HG03378 (cell line): ENCODE results near the gene ABCF2.

Source experiments
- ATAC-seq: cut with Tn5 transposase; IDR thresholded peaks from one replicate; pipeline ENCODE4 v1.9.1; 2021; ENCODE audit warnings: mild to moderate bottlenecking, moderate library complexity; ENCODE audit not compliant: unreplicated experiment

The ABCF2 gene

DNA sequence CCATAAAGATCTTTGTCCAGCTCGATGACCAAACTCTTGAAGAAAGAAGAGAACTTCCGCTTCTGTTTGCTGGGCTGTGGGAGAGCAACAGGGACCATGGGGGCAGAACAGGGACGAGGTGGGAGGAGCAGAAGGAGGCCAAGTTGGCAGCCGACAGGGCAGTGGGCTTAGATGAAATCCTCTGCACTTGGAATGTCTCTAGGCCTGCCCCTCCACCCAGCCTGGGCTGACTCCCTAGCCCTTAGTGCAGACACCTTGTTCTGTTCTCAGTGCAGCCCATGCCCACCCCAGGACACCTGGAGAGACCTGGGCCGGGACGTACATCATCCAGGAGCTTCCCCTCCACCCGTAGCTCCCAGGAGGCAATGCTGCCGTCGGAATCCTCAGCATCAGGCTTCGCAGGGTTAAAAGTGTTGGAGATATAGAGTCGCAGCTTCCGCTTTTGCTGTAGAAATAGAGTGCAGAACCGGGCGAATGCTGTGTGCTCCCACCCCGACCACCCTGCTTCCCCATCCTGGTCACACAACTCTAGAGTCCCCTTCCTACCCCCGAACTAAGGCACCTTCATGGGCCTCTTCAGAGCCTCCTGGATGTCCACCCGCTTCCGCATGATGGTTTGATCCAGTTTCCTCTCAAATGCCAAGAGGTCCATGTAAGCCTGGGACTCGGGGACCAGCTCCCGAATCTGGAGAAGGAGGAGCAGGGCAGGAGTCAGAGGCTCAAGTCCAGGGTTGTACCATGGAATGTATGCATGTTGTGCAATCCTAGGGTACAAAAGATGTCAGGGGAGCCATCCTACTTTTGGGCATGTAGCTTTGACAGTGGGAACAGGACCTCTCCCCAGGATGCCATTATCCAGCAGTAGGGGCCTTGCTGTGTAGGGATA, 15.4 kb upstream of the ABCF2 start:
- ATAC-seq: no peak

DNA sequence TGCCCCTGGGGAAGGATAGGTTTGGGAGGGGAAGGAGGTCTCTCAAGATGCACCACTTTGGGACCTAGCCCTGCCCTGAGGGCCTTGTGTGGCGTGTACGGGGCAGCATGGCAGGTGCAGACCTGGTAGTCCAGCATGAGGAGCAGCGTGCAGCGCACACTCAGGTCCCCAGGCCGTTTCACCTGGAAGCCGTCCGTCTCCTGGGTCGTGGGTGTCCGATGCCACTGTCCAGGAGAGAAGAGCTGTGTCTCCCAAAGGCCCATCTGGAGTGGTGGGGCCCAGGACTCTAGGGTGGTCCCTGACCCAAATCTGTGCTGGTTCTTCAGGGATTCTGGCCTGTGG, 14.7 kb upstream of the ABCF2 start:
- ATAC-seq: no peak

DNA sequence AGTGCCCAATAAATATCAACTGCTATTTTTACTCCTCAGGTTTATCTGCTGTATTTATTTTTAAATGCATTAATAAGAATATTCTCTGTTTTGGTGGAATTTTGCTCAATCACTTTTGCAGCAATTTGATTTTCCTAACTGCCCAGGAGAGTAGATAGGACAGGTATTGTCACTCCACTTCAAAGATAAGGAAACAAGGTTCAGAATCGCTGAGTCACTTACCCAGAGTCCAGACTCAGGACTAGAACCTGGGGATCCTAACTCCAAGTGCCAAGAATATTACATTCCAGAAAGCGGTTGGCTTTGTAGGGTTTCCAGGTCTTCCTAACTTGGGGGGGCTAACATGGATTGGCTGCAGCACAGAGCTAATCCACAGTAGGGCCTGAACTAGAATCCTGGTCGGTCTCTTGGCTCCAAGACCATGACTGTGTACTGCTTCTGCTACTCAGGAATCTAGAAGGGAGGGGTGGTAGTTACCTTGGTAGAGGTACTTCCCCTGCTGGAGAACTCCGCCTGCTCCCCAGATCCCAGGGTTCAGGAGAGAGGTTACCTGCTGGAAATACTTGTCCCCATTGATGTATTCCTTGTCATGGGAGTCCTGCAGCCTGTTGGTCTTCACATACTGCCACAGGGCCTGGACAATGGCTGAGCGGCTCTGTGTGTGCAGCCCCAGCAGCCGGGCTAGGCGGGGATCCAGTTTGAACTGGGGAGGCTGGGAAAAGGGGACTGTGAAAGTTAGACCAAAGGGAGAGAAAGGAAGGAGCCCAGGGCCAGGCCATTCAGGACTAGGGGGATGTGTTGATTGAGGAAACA, 14.1 kb upstream of the ABCF2 start:
- ATAC-seq: no peak

GRCh38 chr7:151240536-151240935, 13.5 kb upstream of the ABCF2 start:
- ATAC-seq: no peak

- ATAC-seq: no peak
Measured at GRCh38 chr7:151239837-151240459, 12.9 kb upstream of the ABCF2 start.

DNA sequence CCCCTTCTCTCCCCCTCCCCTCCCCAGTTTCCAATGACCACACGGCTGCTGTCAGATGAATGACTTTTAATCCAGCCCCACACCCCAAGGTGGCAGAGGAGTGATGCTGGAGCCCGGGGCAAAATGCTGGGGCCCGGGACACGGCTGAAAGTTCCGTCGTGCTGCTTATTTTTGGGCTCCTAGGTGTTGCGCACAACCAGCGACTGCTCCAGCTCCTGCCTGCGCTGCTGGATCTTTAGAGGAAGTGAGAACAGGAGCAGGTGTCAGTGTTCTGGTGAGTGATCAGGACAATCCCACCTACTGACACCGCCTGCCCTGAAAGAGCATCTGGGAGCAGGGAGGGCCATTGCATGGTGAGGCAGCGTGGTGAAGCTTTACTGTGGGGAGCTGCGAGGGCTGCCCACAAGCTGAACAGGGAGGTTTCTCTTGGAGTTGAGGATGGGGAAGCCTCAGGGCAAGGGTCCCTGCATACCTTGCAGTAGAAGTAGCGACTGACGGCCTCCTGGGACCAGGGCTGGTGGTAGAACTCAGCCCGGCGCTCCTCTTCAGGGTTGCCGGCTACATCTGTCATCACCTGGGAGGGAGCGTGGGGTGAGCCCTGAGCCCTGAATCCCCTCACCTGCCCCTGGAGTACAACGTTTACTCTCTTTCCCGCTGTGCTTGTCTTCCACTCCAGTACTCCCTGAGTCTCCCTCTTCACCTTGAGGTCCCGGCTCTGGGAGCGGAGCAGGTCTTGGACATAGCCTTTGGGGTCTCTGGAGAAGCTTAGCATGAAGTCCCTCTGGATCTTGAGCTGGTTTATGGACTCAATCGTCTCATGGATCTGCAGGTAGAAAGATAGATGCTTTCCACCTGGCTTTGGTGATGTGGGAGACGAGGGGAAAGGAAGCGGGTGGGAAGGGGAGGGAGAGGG, 12.2 kb upstream of the ABCF2 start:
- ATAC-seq: no peak

DNA sequence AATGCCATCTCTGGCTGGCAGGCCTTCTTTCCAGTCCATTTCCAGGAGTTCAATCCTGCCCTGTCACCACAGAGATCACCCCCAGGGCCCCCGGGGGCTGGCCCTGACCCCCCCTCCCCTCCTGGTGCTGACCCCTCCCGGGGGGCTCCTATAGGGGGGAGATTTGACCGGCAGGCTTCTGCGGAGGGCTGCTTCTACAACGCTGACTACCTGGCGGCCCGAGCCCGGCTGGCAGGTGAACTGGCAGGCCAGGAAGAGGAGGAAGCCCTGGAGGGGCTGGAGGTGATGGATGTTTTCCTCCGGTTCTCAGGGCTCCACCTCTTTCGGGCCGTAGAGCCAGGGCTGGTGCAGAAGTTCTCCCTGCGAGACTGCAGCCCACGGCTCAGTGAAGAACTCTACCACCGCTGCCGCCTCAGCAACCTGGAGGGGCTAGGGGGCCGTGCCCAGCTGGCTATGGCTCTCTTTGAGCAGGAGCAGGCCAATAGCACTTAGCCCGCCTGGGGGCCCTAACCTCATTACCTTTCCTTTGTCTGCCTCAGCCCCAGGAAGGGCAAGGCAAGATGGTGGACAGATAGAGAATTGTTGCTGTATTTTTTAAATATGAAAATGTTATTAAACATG, 11.3 kb upstream of the ABCF2 start:
- ATAC-seq: no peak

- no peak for ATAC-seq
Measured at GRCh38 chr7:151237244-151238189, 10.5 kb upstream of the ABCF2 start.

GRCh38 chr7:151236406-151236805, 9.4 kb upstream of the ABCF2 start:
- no peak for ATAC-seq

DNA sequence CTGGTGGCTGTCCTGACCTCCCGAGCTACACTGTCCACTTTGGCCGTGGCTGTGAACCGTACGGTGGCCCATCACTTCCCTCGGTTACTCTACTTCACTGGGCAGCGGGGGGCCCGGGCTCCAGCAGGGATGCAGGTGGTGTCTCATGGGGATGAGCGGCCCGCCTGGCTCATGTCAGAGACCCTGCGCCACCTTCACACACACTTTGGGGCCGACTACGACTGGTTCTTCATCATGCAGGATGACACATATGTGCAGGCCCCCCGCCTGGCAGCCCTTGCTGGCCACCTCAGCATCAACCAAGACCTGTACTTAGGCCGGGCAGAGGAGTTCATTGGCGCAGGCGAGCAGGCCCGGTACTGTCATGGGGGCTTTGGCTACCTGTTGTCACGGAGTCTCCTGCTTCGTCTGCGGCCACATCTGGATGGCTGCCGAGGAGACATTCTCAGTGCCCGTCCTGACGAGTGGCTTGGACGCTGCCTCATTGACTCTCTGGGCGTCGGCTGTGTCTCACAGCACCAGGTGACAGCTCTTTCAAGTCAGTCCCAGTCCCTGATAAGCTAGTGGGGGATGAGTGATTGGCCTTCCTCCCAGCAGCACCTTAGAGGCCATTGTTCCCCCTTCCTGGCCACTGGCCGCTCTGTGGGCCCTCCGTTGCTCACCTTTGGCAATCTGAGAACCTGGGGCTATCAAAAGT, 8.2 kb upstream of the ABCF2 start:
- no peak for ATAC-seq

GRCh38 chr7:151233804-151234203, 6.8 kb upstream of the ABCF2 start:
- ATAC-seq: no peak

DNA sequence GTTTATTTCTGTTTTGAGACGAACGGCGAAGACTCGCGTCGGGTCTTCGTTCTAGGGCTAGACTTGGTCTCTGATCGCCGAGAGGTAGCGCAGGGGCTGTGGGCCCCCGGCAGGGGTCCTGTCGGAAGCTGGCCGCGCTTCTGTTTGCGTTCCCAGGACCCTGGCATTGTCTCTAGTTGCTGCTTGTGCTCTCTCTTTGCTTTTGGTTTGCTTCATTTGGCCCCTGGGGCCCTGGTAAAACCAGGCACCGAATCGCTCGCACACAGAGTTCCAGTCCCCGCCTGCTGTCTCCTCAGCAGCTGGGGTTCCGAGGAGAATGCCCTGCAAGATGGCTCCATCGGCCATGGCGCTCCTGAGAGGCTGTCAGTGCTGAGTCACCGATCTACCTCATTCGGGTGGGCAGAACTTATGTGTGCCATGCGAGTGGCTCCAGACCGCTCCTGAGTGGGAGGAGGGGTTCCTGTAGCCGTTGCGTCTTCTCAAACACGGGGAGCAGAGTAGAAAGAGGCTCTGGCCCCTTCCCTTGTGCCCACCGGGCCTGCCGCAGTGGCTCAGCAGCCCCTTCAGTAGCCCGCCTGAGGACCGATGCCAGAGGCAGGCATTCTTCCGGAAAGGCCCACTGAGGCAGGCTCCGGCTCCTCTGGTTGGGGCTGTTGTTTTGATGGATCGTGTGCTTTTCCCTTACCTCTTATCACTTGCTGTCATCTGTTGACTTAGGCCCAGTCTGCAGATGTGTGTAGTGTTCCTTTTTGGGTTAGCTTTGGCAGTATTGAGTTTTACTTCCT, 6.1 kb upstream of the ABCF2 start:
- ATAC-seq: peak; percentile 45

DNA sequence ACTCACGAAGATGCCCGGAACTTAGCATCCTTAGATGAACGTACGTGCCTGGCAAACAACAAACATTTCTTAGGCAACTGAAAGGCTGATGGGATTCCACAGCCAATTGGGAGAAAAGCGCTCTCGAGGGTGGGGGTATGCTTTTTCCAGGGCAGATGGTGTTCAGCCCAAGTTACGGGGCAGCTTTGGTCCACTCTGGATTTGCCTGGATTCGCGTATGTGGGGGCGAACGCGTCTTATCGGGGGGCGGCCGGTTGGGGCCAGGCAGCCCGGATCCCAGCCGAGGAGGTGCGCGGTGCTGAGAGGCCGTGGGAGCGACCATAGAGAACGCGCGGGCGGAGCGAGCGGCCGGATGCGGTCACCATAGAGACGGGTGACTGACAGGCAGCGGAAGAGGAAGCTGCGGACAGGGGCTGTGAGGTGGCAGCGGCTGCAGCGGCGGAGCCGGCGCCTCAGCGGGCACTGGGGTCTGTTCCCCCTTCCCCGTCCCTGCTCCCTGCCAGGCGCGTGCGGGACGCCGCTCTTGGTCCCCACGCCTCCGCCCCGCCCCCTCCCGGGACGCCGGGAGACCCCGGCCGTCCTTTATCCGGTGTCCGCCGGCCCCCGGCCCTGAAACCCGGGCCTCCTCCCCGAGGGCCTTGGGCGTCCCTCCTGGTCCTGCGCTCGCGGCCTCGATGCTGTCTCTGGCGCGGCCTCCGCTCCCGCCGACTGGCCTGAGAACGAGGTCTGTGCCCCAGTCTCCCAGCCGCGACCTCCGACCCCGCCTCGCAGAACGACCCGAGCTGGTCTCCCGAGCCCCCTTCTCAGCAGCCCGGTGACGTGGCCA, 5.3 kb upstream of the ABCF2 start, which contains the start of gene CHPF2:
Gene CHPF2 (plus strand): TSS at position 393 of the 826 bp plus-strand sequence. CDS start 1,529 bp downstream, outside the sequence.
- peak; percentile 86 for ATAC-seq

GRCh38 chr7:151231080-151231479, 4.1 kb upstream of the ABCF2 start:
- ATAC-seq: no peak

GRCh38 chr7:151229249-151229648, 2.2 kb upstream of the ABCF2 start:
- ATAC-seq: no peak

DNA sequence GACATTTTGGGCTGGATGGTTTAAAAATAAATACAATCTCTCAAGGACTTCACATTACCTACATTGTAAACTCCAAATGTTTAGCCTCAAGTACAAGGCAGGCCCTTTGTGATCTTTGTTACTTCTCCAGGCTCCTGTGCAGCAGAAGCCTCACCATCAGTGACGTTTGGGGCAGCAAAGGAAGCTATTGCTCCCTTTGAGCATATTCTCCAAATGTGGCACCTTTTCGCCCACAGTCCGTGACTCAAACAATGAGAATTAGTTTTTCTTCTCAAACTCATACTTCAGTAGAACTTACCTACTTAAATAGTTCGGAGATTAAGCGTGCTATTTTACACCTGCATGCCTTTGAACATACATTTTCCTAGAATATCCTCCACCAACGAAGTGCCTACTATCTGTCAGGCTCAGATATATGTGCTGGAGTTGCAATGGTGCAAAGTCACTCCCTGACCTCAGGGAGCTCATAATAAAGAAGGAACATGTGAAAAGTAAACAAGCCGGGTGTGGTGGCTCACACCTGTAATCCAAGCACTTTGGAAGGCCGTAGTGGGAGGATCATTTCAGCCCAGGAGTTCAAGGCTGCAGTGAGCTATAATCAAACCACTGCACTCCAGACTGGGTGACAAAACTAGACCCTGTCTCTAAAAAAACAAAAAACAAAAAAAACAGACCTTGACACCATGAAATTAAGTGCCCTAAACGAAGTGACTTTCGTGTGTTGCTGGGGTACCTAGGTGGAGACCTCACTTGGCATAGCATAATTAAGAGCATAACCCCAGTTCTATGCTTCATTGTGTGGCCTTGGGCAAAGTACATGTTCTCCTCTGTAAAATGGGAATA, 1.2 kb upstream of the ABCF2 start:
- ATAC-seq: no peak
